HepG2 (cell line): ENCODE measurements around the gene PROCR. TPM values are rescaled to one million over a fixed set of nuclear protein-coding genes. Genes with fewer than 3 reads are reported as not detected.

Experiments used
- HDAC2 ChIP-seq: sonication (generic); formaldehyde crosslinking; IDR thresholded peaks from 2 replicates; pipeline ENCODE4 v1.4.0; 2020; ENCODE audit warnings: missing genetic modification reagents
- KMT2A ChIP-seq: sonication (generic); formaldehyde crosslinking; IDR thresholded peaks from 2 replicates; pipeline ENCODE4 v1.4.0; 2020; ENCODE audit warnings: missing genetic modification reagents
- RCOR2 ChIP-seq: IDR thresholded peaks from 2 replicates; pipeline ENCODE4 v1.6.1; 2016; ENCODE audit warnings: missing biosample characterization, missing genetic modification reagents
- ZBTB42 ChIP-seq: sonication (generic); formaldehyde crosslinking; IDR thresholded peaks from 2 replicates; pipeline ENCODE4 v1.5.0; 2020; ENCODE audit warnings: mild to moderate bottlenecking, missing genetic modification reagents
- ZMAT3 ChIP-seq: sonication (generic); formaldehyde crosslinking; conservative IDR thresholded peaks from 2 replicates; pipeline ENCODE4 v1.7.0; 2021; ENCODE audit warnings: missing genetic modification reagents
- ZNF317 ChIP-seq: sonication (generic); formaldehyde crosslinking; IDR thresholded peaks from 2 replicates; pipeline ENCODE4 v1.5.0; 2020; ENCODE audit warnings: mild to moderate bottlenecking, missing genetic modification reagents
- ZNF343 ChIP-seq: sonication (generic); formaldehyde crosslinking; IDR thresholded peaks from 2 replicates; pipeline ENCODE4 v1.4.0; 2020; ENCODE audit warnings: mild to moderate bottlenecking, missing genetic modification reagents
- ZNF383 ChIP-seq: sonication (generic); formaldehyde crosslinking; IDR thresholded peaks from 2 replicates; pipeline ENCODE4 v1.4.0; 2020; ENCODE audit warnings: missing genetic modification reagents, mild to moderate bottlenecking, borderline replicate concordance
- ZNF510 ChIP-seq: sonication (generic); formaldehyde crosslinking; IDR thresholded peaks from 2 replicates; pipeline ENCODE4 v1.4.0; 2020; ENCODE audit warnings: low read depth, mild to moderate bottlenecking, missing genetic modification reagents
- polyA plus RNA-seq, 8 experiments: library from polyadenylated mRNA; depleted of rRNA in 3 of 8; stranded (reverse) in 7 of 8; unstranded in 1 of 8; fragments of >200 nt; fragmentation: Illumina TruSeq in 4 of 8; extraction: Trizol in 4 of 8; gene quantifications; 2 replicates each; pipeline versions ENCODE4 v1.2.1 to v1.2.3, GENCODE V29; 2011 to 2016; ENCODE audit warnings: low read depth in 4 of 8, missing spikeins in 1 of 8, mixed read lengths in 1 of 8; ENCODE audit not compliant: insufficient read depth in 1 of 8
- total RNA-seq, 5 experiments: library from RNA; depleted of rRNA; stranded (reverse); fragments of >200 nt; fragmentation: Illumina TruSeq; extraction: Trizol; gene quantifications; 2 replicates each; pipeline ENCODE4 v1.2.3, GENCODE V29; 2016; ENCODE audit warnings: low read depth in 1 of 5
- TF ChIP-seq, protein P1 (sequence below): sonication (generic); formaldehyde crosslinking; IDR thresholded peaks from 2 replicates; pipeline ENCODE4 v1.4.0; 2020; ENCODE audit warnings: missing genetic modification reagents, borderline replicate concordance
- TF ChIP-seq, protein P2 (sequence below): sonication (generic); formaldehyde crosslinking; IDR thresholded peaks from 2 replicates; pipeline ENCODE4 v1.8.0; 2022; ENCODE audit warnings: missing genetic modification reagents, mild to moderate bottlenecking, inconsistent platforms, borderline replicate concordance
- TF ChIP-seq, protein P3 (sequence below): sonication (generic); formaldehyde crosslinking; IDR thresholded peaks from 2 replicates; pipeline ENCODE4 v1.8.0; 2023; ENCODE audit warnings: mild to moderate bottlenecking, missing genetic modification reagents
- TF ChIP-seq, protein P4 (sequence below): sonication (generic); formaldehyde crosslinking; IDR thresholded peaks from 2 replicates; pipeline ENCODE4 v1.4.0; 2020; ENCODE audit warnings: missing genetic modification reagents
- TF ChIP-seq, protein P5 (sequence below): sonication (generic); formaldehyde crosslinking; IDR thresholded peaks from 2 replicates; pipeline ENCODE4 v1.4.0; 2020; ENCODE audit warnings: missing genetic modification reagents

The PROCR gene
- total and polyA plus RNA-seq, 2 of the 13 experiments (the other 11 are each of a cell fraction or from before 2014, with no cell fraction given) = 1.4 to 1.7 TPM

DNA sequence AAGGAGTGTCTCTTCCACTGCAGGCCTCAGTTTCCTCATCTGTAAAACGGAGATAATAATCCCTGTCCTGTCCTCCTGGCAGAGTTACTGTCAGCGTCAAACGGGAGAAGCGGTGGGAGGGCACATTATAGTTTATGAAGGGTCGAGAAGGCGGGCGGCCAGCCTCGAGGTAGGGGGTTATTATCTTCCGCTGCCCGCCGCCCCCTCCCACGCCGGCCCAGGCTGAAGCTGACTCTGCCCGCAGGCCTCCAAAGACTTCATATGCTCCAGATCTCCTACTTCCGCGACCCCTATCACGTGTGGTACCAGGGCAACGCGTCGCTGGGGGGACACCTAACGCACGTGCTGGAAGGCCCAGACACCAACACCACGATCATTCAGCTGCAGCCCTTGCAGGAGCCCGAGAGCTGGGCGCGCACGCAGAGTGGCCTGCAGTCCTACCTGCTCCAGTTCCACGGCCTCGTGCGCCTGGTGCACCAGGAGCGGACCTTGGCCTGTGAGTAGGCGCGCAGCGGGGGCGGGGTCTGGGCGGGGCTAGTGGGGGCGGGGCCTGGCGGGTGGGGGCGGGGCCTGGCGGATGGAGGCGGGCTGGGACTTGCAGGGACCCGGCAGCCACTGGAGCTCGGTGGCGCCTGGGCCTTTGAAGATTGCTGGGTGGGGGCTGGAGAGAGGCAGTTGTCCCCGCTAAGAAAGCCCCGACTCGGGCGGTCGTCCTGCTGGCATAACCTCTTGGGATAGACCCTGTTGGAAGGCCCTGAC lies 2.8 kb downstream of the PROCR start (continued):
- TF ChIP-seq, protein P1, sequence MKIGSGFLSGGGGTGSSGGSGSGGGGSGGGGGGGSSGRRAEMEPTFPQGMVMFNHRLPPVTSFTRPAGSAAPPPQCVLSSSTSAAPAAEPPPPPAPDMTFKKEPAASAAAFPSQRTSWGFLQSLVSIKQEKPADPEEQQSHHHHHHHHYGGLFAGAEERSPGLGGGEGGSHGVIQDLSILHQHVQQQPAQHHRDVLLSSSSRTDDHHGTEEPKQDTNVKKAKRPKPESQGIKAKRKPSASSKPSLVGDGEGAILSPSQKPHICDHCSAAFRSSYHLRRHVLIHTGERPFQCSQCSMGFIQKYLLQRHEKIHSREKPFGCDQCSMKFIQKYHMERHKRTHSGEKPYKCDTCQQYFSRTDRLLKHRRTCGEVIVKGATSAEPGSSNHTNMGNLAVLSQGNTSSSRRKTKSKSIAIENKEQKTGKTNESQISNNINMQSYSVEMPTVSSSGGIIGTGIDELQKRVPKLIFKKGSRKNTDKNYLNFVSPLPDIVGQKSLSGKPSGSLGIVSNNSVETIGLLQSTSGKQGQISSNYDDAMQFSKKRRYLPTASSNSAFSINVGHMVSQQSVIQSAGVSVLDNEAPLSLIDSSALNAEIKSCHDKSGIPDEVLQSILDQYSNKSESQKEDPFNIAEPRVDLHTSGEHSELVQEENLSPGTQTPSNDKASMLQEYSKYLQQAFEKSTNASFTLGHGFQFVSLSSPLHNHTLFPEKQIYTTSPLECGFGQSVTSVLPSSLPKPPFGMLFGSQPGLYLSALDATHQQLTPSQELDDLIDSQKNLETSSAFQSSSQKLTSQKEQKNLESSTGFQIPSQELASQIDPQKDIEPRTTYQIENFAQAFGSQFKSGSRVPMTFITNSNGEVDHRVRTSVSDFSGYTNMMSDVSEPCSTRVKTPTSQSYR = peak; percentile 83; the same call in 1 of the 2 replicates
- peak; percentile 74 for TF ChIP-seq KMT2A
- TF ChIP-seq, protein P2, sequence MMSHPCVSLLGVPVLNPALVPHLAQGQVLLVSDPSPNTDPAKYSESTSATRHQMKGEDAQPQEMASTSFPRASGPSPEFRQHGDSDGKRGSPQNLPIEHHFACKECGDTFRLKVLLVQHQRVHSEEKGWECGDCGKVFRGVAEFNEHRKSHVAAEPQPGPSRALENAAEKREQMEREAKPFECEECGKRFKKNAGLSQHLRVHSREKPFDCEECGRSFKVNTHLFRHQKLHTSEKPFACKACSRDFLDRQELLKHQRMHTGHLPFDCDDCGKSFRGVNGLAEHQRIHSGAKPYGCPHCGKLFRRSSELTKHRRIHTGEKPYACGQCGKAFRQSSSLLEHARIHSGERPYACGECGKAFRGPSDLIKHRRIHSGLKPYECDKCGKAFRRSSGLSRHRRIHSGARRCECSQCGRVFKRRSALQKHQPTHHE (CRISPR knock-in tag) = no peak
- no peak for TF ChIP-seq ZNF510 (CRISPR knock-in tag)
- TF ChIP-seq, protein P3, sequence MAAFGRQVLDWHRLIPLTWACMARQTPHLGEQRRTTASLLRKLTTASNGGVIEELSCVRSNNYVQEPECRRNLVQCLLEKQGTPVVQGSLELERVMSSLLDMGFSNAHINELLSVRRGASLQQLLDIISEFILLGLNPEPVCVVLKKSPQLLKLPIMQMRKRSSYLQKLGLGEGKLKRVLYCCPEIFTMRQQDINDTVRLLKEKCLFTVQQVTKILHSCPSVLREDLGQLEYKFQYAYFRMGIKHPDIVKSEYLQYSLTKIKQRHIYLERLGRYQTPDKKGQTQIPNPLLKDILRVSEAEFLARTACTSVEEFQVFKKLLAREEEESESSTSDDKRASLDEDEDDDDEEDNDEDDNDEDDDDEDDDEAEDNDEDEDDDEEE (CRISPR knock-in tag) = no peak
- TF ChIP-seq ZBTB42 = no peak; the same call in 1 of the 2 replicates
- no peak for TF ChIP-seq ZNF383 (CRISPR knock-in tag)
- no peak for TF ChIP-seq RCOR2
- TF ChIP-seq HDAC2 = peak; percentile 88
- peak; percentile 54; the same call in 1 of the 2 replicates for TF ChIP-seq ZNF343 (CRISPR knock-in tag)
- TF ChIP-seq ZNF317 (CRISPR knock-in tag) = 0 out of 2 replicates have a peak, but pooled peaks have one; percentile 68
- TF ChIP-seq, protein P4, sequence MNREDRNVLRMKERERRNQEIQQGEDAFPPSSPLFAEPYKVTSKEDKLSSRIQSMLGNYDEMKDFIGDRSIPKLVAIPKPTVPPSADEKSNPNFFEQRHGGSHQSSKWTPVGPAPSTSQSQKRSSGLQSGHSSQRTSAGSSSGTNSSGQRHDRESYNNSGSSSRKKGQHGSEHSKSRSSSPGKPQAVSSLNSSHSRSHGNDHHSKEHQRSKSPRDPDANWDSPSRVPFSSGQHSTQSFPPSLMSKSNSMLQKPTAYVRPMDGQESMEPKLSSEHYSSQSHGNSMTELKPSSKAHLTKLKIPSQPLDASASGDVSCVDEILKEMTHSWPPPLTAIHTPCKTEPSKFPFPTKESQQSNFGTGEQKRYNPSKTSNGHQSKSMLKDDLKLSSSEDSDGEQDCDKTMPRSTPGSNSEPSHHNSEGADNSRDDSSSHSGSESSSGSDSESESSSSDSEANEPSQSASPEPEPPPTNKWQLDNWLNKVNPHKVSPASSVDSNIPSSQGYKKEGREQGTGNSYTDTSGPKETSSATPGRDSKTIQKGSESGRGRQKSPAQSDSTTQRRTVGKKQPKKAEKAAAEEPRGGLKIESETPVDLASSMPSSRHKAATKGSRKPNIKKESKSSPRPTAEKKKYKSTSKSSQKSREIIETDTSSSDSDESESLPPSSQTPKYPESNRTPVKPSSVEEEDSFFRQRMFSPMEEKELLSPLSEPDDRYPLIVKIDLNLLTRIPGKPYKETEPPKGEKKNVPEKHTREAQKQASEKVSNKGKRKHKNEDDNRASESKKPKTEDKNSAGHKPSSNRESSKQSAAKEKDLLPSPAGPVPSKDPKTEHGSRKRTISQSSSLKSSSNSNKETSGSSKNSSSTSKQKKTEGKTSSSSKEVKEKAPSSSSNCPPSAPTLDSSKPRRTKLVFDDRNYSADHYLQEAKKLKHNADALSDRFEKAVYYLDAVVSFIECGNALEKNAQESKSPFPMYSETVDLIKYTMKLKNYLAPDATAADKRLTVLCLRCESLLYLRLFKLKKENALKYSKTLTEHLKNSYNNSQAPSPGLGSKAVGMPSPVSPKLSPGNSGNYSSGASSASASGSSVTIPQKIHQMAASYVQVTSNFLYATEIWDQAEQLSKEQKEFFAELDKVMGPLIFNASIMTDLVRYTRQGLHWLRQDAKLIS (CRISPR knock-in tag) = peak; percentile 93; the same call in 1 of the 2 replicates
- TF ChIP-seq ZMAT3 (CRISPR knock-in tag) = peak; percentile 99
- TF ChIP-seq, protein P5, sequence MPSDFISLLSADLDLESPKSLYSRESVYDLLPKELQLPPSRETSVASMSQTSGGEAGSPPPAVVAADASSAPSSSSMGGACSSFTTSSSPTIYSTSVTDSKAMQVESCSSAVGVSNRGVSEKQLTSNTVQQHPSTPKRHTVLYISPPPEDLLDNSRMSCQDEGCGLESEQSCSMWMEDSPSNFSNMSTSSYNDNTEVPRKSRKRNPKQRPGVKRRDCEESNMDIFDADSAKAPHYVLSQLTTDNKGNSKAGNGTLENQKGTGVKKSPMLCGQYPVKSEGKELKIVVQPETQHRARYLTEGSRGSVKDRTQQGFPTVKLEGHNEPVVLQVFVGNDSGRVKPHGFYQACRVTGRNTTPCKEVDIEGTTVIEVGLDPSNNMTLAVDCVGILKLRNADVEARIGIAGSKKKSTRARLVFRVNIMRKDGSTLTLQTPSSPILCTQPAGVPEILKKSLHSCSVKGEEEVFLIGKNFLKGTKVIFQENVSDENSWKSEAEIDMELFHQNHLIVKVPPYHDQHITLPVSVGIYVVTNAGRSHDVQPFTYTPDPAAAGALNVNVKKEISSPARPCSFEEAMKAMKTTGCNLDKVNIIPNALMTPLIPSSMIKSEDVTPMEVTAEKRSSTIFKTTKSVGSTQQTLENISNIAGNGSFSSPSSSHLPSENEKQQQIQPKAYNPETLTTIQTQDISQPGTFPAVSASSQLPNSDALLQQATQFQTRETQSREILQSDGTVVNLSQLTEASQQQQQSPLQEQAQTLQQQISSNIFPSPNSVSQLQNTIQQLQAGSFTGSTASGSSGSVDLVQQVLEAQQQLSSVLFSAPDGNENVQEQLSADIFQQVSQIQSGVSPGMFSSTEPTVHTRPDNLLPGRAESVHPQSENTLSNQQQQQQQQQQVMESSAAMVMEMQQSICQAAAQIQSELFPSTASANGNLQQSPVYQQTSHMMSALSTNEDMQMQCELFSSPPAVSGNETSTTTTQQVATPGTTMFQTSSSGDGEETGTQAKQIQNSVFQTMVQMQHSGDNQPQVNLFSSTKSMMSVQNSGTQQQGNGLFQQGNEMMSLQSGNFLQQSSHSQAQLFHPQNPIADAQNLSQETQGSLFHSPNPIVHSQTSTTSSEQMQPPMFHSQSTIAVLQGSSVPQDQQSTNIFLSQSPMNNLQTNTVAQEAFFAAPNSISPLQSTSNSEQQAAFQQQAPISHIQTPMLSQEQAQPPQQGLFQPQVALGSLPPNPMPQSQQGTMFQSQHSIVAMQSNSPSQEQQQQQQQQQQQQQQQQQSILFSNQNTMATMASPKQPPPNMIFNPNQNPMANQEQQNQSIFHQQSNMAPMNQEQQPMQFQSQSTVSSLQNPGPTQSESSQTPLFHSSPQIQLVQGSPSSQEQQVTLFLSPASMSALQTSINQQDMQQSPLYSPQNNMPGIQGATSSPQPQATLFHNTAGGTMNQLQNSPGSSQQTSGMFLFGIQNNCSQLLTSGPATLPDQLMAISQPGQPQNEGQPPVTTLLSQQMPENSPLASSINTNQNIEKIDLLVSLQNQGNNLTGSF (CRISPR knock-in tag) = peak; percentile 82
